ENCODE results near the gene BUD31.

GRCh38 chr7:99395616-99396327 is 13.0 kb upstream of the BUD31 start:
- TF ChIP-seq GATA3 (IDR thresholded peaks at IDR 0.05; ENCODE audit: low read depth, low read length), result no peak
- TF ChIP-seq GATA2 (IDR thresholded peaks at IDR 0.05; ENCODE audit: low read depth, low read length), result no peak

All from SH-SY5Y (cell line).